Keratinocyte (primary cell): ENCODE measurements around the gene TIGD7.

Experiments
- CTCF ChIP-seq, 3 experiments: IDR thresholded peaks in 1 of 3; conservative IDR thresholded peaks in 1 of 3; optimal IDR thresholded peaks in 1 of 3; 2 replicates in 2 of 3; 3 replicates in 1 of 3; pipeline versions ENCODE3 to v1.5.1; 2011; ENCODE audit warnings: low read length in 3 of 3, mild to moderate bottlenecking in 3 of 3, moderate library complexity in 2 of 3, control low read depth in 1 of 3, inconsistent platforms in 1 of 3; ENCODE audit not compliant: insufficient read depth in 2 of 3; ENCODE audit errors: extremely low read depth in 1 of 3
- EZH2 ChIP-seq: IDR thresholded peaks from one replicate; pipeline ENCODE4 v1.6.1; 2012; ENCODE audit warnings: inconsistent platforms, mild to moderate bottlenecking, low read length, moderate library complexity

GRCh38 chr16:3348547-3349167 is 43.4 kb upstream of the TIGD7 start:
- TF ChIP-seq CTCF (optimal IDR thresholded peaks at IDR 0.05 in 1 of 3, IDR thresholded peaks at IDR 0.05 in 1 of 3, conservative IDR thresholded peaks at IDR 0.05 in 1 of 3; ENCODE audit: extremely low read depth in 1 of 3, insufficient read depth in 2 of 3, low read length in 3 of 3): no peak
- TF ChIP-seq EZH2: no peak
